Globus pallidus (tissue), 1 donor: ENCODE data around the gene ZNRF1.
"Not testable (repeated sequence)": the region's sequence is repeated elsewhere in the genome, so short reads cannot be mapped to it uniquely, and the experiment has no call there.

Experiments
- DNase-seq: peaks from one replicate; pipeline ENCODE4 v3.0.0-alpha.2; 2015; ENCODE audit warnings: low spot score

The ZNRF1 gene

GRCh38 chr16:75114946-75115825 is 116.4 kb downstream of the ZNRF1 start:
- DNase-seq = no peak

GRCh38 chr16:75116081-75116910 is 117.5 kb downstream of the ZNRF1 start, which contains the start of gene LDHD:
LDHD (minus strand) TSS chr16:75116780; CDS start chr16:75116720, 60 bp downstream.
- DNase-seq = peak; percentile 92

- no peak for DNase-seq
These were observed 118.1 kb downstream of the ZNRF1 start for GRCh38 chr16:75116911-75117245.

- no peak for DNase-seq
These were observed 120.2 kb downstream of the ZNRF1 start for GRCh38 chr16:75118943-75119539.

GRCh38 chr16:75120253-75120652 is 121.4 kb downstream of the ZNRF1 start:
- no peak for DNase-seq

- DNase-seq = no peak
These were observed 123.2 kb downstream of the ZNRF1 start for GRCh38 chr16:75121949-75122568.

GRCh38 chr16:75122609-75123008 is 123.8 kb downstream of the ZNRF1 start:
- no peak for DNase-seq

GRCh38 chr16:75127713-75128415 is 129.0 kb downstream of the ZNRF1 start:
- DNase-seq = no peak

- not testable (repeated sequence) for DNase-seq
These were observed 130.8 kb downstream of the ZNRF1 start for GRCh38 chr16:75129421-75130149.

GRCh38 chr16:75130150-75130771 is 131.4 kb downstream of the ZNRF1 start:
- DNase-seq = no peak

- DNase-seq = no peak
These were observed 132.3 kb downstream of the ZNRF1 start for GRCh38 chr16:75131081-75131480.

- DNase-seq = no peak
These were observed 139.4 kb downstream of the ZNRF1 start for GRCh38 chr16:75138233-75138632.

GRCh38 chr16:75138636-75139035 is 139.8 kb downstream of the ZNRF1 start:
- no peak for DNase-seq

GRCh38 chr16:75139498-75139897 is 140.7 kb downstream of the ZNRF1 start:
- no peak for DNase-seq

GRCh38 chr16:75143941-75144340 is 145.1 kb downstream of the ZNRF1 start:
- DNase-seq = no peak

- DNase-seq = no peak
These were observed 149.1 kb downstream of the ZNRF1 start for GRCh38 chr16:75147968-75148310.

GRCh38 chr16:75148311-75149195 is 149.7 kb downstream of the ZNRF1 start, which contains the start of gene ZFP1:
ZFP1 (plus strand) TSS chr16:75148524; CDS start chr16:75152952, 4,428 bp downstream.
- DNase-seq = peak; percentile 91

- no peak for DNase-seq
These were observed 153.0 kb downstream of the ZNRF1 start for GRCh38 chr16:75151798-75152197.

GRCh38 chr16:75152635-75153034 is 153.8 kb downstream of the ZNRF1 start:
- DNase-seq = no peak
